Kidney (tissue), 14 donors: ENCODE results near the gene CRYM. TPM values are rescaled to one million over a fixed set of nuclear protein-coding genes. Genes with fewer than 3 reads are reported as not detected.
A peak's percentile ranks its signal among the peaks of the same experiment; 100 is the strongest.

Source experiments
- DNase-seq, 5 donors: peaks; one replicate each; pipeline ENCODE4 v3.0.0-alpha.2; 2013 to 2020
- FAIRE-seq: peaks from 2 replicates; lab custom pipeline; 2012; peaks lifted over from hg19 to GRCh38; lab: Jason Lieb, UNC
- H3K27ac ChIP-seq, 2 donors: one replicate each; pipeline ENCODE4 v1.7.0; 2013; ENCODE audit warnings: low read depth in 2 of 2, low read length in 2 of 2, inconsistent platforms in 1 of 2
- H3K27me3 ChIP-seq: one replicate; pipeline ENCODE4 v1.7.1; 2013; ENCODE audit warnings: low read length, inconsistent platforms; ENCODE audit not compliant: control insufficient read depth, insufficient read depth
- H3K36me3 ChIP-seq, 3 donors: one replicate each; pipeline versions ENCODE4 v1.7.0 to v1.7.1; 2013; ENCODE audit warnings: low read length in 3 of 3, control low read depth in 1 of 3, inconsistent platforms in 1 of 3; ENCODE audit not compliant: insufficient read depth in 3 of 3, control insufficient read depth in 2 of 3
- H3K4me1 ChIP-seq, 3 donors: one replicate each; pipeline versions ENCODE4 v1.7.0 to v1.7.1; 2013; ENCODE audit warnings: low read length in 3 of 3, inconsistent platforms in 1 of 3, low read depth in 1 of 3; ENCODE audit not compliant: control insufficient read depth in 2 of 3, insufficient read depth in 2 of 3
- H3K4me3 ChIP-seq, 3 donors: one replicate each; pipeline versions ENCODE4 v1.7.0 to v1.8.1; 2013; ENCODE audit warnings: low read length in 3 of 3, control low read depth in 1 of 3, inconsistent platforms in 1 of 3
- H3K9ac ChIP-seq, 3 donors: one replicate each; pipeline versions ENCODE4 v1.7.0 to v1.7.1; 2013; ENCODE audit warnings: low read length in 3 of 3, control low read depth in 1 of 3, inconsistent platforms in 1 of 3
- H3K9me3 ChIP-seq, 3 donors: one replicate each; pipeline versions ENCODE4 v1.7.0 to v1.7.1; 2013; ENCODE audit warnings: low read length in 3 of 3, control low read depth in 1 of 3, inconsistent platforms in 1 of 3; ENCODE audit not compliant: control insufficient read depth in 2 of 3, insufficient read depth in 1 of 3
- CTCF ChIP-seq: IDR thresholded peaks from 3 replicates; pipeline ENCODE4 v1.5.1; 2012; ENCODE audit warnings: mild to moderate bottlenecking, moderate library complexity, borderline replicate concordance; ENCODE audit not compliant: insufficient read depth; ENCODE audit errors: extremely low read depth
- intact Hi-C: fragments of 100-400 bp; cut with DNase I; formaldehyde crosslinking; loops from one replicate; pipeline ENCODE4 v1.11.1; 2022
- polyA plus RNA-seq: library from polyadenylated mRNA; stranded (reverse); fragments of 350-450 nt; fragmentation: Illumina TruSeq; extraction: RNeasy Lipid Tissue Mini Kit (QIAGEN cat#74804); gene quantifications from one replicate; pipeline ENCODE4 v1.2.3, GENCODE V29; 2014; ENCODE audit warnings: low read depth, low replicate concordance; ENCODE audit not compliant: insufficient read depth
- total RNA-seq: library from RNA; stranded (reverse); fragmentation: NEBNext Ultra II Directional; extraction: Animal tissue kit (Norgen Biotek cat#: 25700); gene quantifications from one replicate; pipeline ENCODE4 v1.2.1, GENCODE V29; 2021
- donor health status: control.
- donor health status: control.
- donor health status: control.
- donor health status: control.
- donor health status: control.
- donor health status: DM: yes; HTN: yes; CAD: no.
- donor health status: Normal renal cell carcinoma (clear cell type).

CRYM gene
- total and polyA plus RNA-seq, 2 donors from 2014 or later, result 5.8 to 80.9 TPM

- Histone ChIP-seq H3K27ac (no peak overlapping the region), H3K9ac (no peak overlapping the region), H3K27me3 (no peaks in the 10 kb centered on the region), H3K4me3 (no peak overlapping the region), H3K4me1 (no peaks in the 10 kb centered on the region), H3K9me3 (no peaks in the 10 kb centered on the region), H3K36me3 (no peaks in the 10 kb centered on the region)
- FAIRE-seq (no peak), DNase-seq (peak in 2 of 5 donors; percentile 19 to 43)
- TF ChIP-seq CTCF, result no peak
- intact Hi-C loops, result no loop called here
Measured at GRCh38 chr16:21222495-21223337, 55.4 kb downstream of the CRYM start.

- FAIRE-seq, result no peak
- no peaks in the 10 kb centered on the region for H3K9me3 ChIP-seq
- H3K9ac ChIP-seq, result no peak overlapping the region
- no peaks in the 10 kb centered on the region for H3K36me3 ChIP-seq
- no peaks in the 10 kb centered on the region for H3K4me1 ChIP-seq
- intact Hi-C loops, result no loop called here
- no peak overlapping the region for H3K27ac ChIP-seq
- H3K4me3 ChIP-seq, result no peak overlapping the region
- no peak for DNase-seq
- no peaks in the 10 kb centered on the region for H3K27me3 ChIP-seq
- no peak for TF ChIP-seq CTCF
Measured at GRCh38 chr16:21219551-21219950, 58.5 kb downstream of the CRYM start.

GRCh38 chr16:21218153-21218552 is 59.9 kb downstream of the CRYM start:
- Histone ChIP-seq H3K36me3 (no peaks in the 10 kb centered on the region), H3K27ac (no peak overlapping the region), H3K4me3 (peak overlapping the region in 1 of 3 donors; percentile 34), H3K9ac (no peak overlapping the region), H3K27me3 (no peaks in the 10 kb centered on the region), H3K9me3 (no peaks in the 10 kb centered on the region), H3K4me1 (no peaks in the 10 kb centered on the region)
- TF ChIP-seq CTCF, result no peak
- no peak for DNase-seq
- intact Hi-C loops, result no loop called here
- no peak for FAIRE-seq
